GM12873 (cell line): Measurements from ENCODE around the gene RAD9A.
A peak's percentile ranks its signal among the peaks of the same experiment; 100 is the strongest.

ENCODE experiments used
- CTCF ChIP-seq: IDR thresholded peaks from 2 replicates; pipeline ENCODE4 v1.5.1; 2012; ENCODE audit warnings: low read depth, mild to moderate bottlenecking, moderate library complexity, low read length, control low read depth; ENCODE audit not compliant: insufficient read depth; ENCODE audit errors: missing control alignments

Gene RAD9A

GRCh38 chr11:67349457-67349856 is 42.3 kb upstream of the RAD9A start:
- no peak for TF ChIP-seq CTCF

- no peak for TF ChIP-seq CTCF
These were observed 41.8 kb upstream of the RAD9A start for GRCh38 chr11:67349928-67350465.

GRCh38 chr11:67351275-67352005 is 40.3 kb upstream of the RAD9A start:
- peak; percentile 98 for TF ChIP-seq CTCF

GRCh38 chr11:67352546-67353316 is 39.1 kb upstream of the RAD9A start:
- no peak for TF ChIP-seq CTCF

GRCh38 chr11:67353317-67354074 is 38.3 kb upstream of the RAD9A start, which contains the start of gene POLD4:
POLD4 (minus strand) TSS chr11:67353546; CDS start chr11:67353399, 147 bp downstream.
- TF ChIP-seq CTCF, result no peak

GRCh38 chr11:67354075-67355022 is 37.4 kb upstream of the RAD9A start:
- TF ChIP-seq CTCF, result no peak
